HUES48 (cell line): Measurements from ENCODE around the gene ITGA2.

Experiments
- H3K27ac ChIP-seq: one replicate; pipeline ENCODE4 v1.7.0; 2013; ENCODE audit warnings: low read depth, low read length, inconsistent platforms
- H3K27me3 ChIP-seq: 2 replicates; pipeline ENCODE4 v1.6.1; 2013; ENCODE audit warnings: mild to moderate bottlenecking, low read length; ENCODE audit not compliant: control insufficient read depth, insufficient read depth
- H3K36me3 ChIP-seq: 2 replicates; pipeline ENCODE4 v1.6.1; 2013; ENCODE audit warnings: low read length; ENCODE audit not compliant: control insufficient read depth, insufficient read depth
- H3K4me1 ChIP-seq: 2 replicates; pipeline ENCODE4 v1.6.1; 2013; ENCODE audit warnings: mild to moderate bottlenecking, low read length; ENCODE audit not compliant: control insufficient read depth, insufficient read depth
- H3K4me3 ChIP-seq: 2 replicates; pipeline ENCODE4 v1.5.1; 2013; ENCODE audit warnings: mild to moderate bottlenecking, low read depth, low read length
- H3K9ac ChIP-seq: 2 replicates; pipeline ENCODE4 v1.6.1; 2013; ENCODE audit warnings: mild to moderate bottlenecking, low read depth, low read length, moderate library complexity
- H3K9me3 ChIP-seq: 2 replicates; pipeline ENCODE4 v1.6.1; 2013; ENCODE audit warnings: low read length; ENCODE audit not compliant: control insufficient read depth, insufficient read depth

The ITGA2 gene

GRCh38 chr5:53114988-53115387 lies 125.8 kb downstream of the ITGA2 start:
- peaks cover 9% of the 10 kb centered on the region for H3K4me1 ChIP-seq
- H3K27me3 ChIP-seq = no peaks in the 10 kb centered on the region
- no peak overlapping the region for H3K4me3 ChIP-seq
- no peak overlapping the region for H3K27ac ChIP-seq
- H3K9me3 ChIP-seq = no peaks in the 10 kb centered on the region
- no peaks in the 10 kb centered on the region for H3K36me3 ChIP-seq
- H3K9ac ChIP-seq = no peak overlapping the region

GRCh38 chr5:53116597-53116996 lies 127.4 kb downstream of the ITGA2 start:
- no peak overlapping the region for H3K9ac ChIP-seq
- H3K36me3 ChIP-seq = no peaks in the 10 kb centered on the region
- H3K27me3 ChIP-seq = no peaks in the 10 kb centered on the region
- no peaks in the 10 kb centered on the region for H3K9me3 ChIP-seq
- peaks cover 4% of the 10 kb centered on the region; the same call in 1 of the 2 replicates for H3K4me1 ChIP-seq
- H3K27ac ChIP-seq = no peak overlapping the region
- H3K4me3 ChIP-seq = no peak overlapping the region

- Histone ChIP-seq H3K9me3 (no peaks in the 10 kb centered on the region), H3K4me3 (no peak overlapping the region), H3K4me1 (peaks cover 4% of the 10 kb centered on the region; the same call in 1 of the 2 replicates), H3K27ac (no peak overlapping the region), H3K36me3 (no peaks in the 10 kb centered on the region), H3K9ac (no peak overlapping the region), H3K27me3 (no peaks in the 10 kb centered on the region)
Observed at GRCh38 chr5:53118879-53119278, 129.7 kb downstream of the ITGA2 start.

GRCh38 chr5:53120165-53120564 lies 131.0 kb downstream of the ITGA2 start:
- no peak overlapping the region for H3K4me3 ChIP-seq
- H3K9me3 ChIP-seq = no peaks in the 10 kb centered on the region
- no peaks in the 10 kb centered on the region for H3K27me3 ChIP-seq
- H3K27ac ChIP-seq = no peak overlapping the region
- no peak overlapping the region for H3K9ac ChIP-seq
- H3K36me3 ChIP-seq = no peaks in the 10 kb centered on the region
- no peaks in the 10 kb centered on the region for H3K4me1 ChIP-seq

GRCh38 chr5:53123702-53124101 lies 134.6 kb downstream of the ITGA2 start:
- Histone ChIP-seq H3K4me3 (no peak overlapping the region), H3K27me3 (no peaks in the 10 kb centered on the region), H3K9me3 (no peaks in the 10 kb centered on the region), H3K4me1 (no peaks in the 10 kb centered on the region), H3K27ac (no peak overlapping the region), H3K9ac (no peak overlapping the region), H3K36me3 (no peaks in the 10 kb centered on the region)

- Histone ChIP-seq H3K4me3 (no peak overlapping the region), H3K9ac (no peak overlapping the region), H3K27me3 (no peaks in the 10 kb centered on the region), H3K27ac (no peak overlapping the region), H3K36me3 (no peaks in the 10 kb centered on the region), H3K9me3 (no peaks in the 10 kb centered on the region), H3K4me1 (no peaks in the 10 kb centered on the region)
Observed at GRCh38 chr5:53126521-53126920, 137.4 kb downstream of the ITGA2 start.

GRCh38 chr5:53127107-53127506 lies 138.0 kb downstream of the ITGA2 start:
- Histone ChIP-seq H3K27ac (no peak overlapping the region), H3K4me1 (no peaks in the 10 kb centered on the region), H3K27me3 (no peaks in the 10 kb centered on the region), H3K9ac (no peak overlapping the region), H3K4me3 (no peak overlapping the region), H3K9me3 (no peaks in the 10 kb centered on the region), H3K36me3 (no peaks in the 10 kb centered on the region)

GRCh38 chr5:53128481-53128880 lies 139.3 kb downstream of the ITGA2 start:
- H3K9me3 ChIP-seq = no peaks in the 10 kb centered on the region
- no peak overlapping the region for H3K9ac ChIP-seq
- H3K27me3 ChIP-seq = no peaks in the 10 kb centered on the region

GRCh38 chr5:53130266-53130665 lies 141.1 kb downstream of the ITGA2 start:
- Histone ChIP-seq H3K27ac (no peak overlapping the region), H3K27me3 (no peaks in the 10 kb centered on the region), H3K9me3 (no peaks in the 10 kb centered on the region), H3K9ac (no peak overlapping the region), H3K4me3 (no peak overlapping the region), H3K4me1 (no peaks in the 10 kb centered on the region), H3K36me3 (no peaks in the 10 kb centered on the region)

More at GRCh38 chr5:53128481-53128880, 139.3 kb downstream of the ITGA2 start:
- Histone ChIP-seq H3K36me3 (no peaks in the 10 kb centered on the region), H3K4me1 (no peaks in the 10 kb centered on the region), H3K27ac (no peak overlapping the region), H3K4me3 (no peak overlapping the region)

- Histone ChIP-seq H3K27me3 (no peaks in the 10 kb centered on the region), H3K27ac (no peak overlapping the region), H3K4me3 (no peak overlapping the region), H3K9me3 (no peaks in the 10 kb centered on the region), H3K36me3 (no peaks in the 10 kb centered on the region), H3K4me1 (no peaks in the 10 kb centered on the region), H3K9ac (no peak overlapping the region)
Observed at GRCh38 chr5:53133020-53133419, 143.9 kb downstream of the ITGA2 start.
